SKM-1 treated with dmso at 0.1 percent for 144 hours (cell line): ENCODE measurements around the gene BORCS5.

Experiments
- DNase-seq: peaks from one replicate; lab custom pipeline; 2025; ENCODE audit not compliant: unreplicated experiment; lab: John Stamatoyannopoulos, UW

The BORCS5 gene

DNA sequence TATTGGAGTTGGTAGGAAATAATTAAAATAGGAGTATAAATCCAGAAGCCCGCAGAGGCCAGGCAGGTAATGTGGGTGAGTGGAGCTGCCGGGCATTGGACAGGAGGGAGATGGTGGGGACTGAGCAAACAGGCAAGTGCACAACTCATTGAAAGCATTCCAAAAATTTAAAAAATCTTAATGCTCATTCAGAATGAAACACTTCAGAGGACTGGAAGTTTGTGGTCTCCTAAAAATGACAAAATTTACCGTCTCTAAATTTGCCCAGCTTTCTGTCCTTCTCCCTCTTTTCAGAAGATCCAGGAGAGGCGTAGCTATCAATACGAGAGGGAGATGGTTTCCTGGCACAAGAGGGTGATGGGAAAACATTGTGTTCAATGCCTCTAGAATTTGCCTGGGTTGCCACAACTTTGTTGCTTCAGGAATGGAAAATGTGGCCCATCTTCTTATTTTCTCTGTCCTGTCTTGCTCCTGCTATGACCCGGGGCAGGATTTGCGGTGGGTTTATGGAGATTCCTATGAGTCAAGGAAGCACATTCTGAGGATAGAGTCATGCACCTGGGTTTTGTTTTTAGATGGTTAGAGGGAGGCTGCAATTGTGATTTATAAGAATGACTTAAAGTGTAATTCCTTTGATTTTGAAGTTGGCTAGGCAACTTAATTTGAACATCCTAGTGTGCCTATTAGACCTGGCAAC, 72.2 kb downstream of the BORCS5 start:
- no peak for DNase-seq

DNA sequence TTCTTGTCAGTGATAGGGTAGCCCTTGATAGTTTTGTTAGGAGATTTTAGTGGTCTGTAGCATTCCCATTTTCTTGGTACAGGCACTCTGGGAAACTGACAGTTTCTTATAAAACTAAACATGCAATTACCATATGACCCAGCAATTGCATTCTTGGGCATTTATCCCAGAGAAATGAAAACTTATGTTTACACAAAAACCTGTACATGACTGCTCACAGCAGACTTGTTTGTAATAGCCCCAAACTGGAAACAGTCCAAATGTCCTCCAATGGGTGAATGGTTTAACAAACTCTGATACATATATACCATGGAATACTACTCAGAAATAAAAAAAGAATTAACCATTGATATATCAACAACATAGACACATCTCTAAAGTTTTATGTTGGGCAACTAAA, 75.5 kb downstream of the BORCS5 start:
- no peak for DNase-seq

DNA sequence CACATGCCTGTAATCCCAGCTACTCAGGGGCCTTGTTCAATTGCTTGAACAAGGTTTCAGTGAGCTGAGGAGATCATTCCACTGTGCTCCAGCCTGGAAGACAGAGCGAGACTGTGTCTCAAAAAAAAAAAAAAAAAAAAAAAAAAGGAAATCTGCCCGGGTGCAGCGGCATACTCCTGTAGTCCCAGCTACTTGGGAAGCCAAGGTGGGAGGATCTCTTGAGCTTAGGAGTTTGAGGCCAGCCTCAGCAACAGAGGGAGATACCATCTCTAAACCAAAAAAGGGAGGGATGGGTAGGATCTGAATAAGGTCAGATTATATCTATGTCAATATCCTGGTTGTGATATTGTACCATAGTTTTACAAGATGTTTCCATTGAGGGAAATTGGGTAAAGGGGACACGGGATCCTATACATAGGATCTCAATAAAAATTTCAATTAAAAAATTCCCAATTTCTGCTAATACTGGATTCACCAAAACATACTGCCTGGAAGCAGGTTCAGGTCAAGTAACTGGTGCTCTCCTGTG, 76.4 kb downstream of the BORCS5 start:
- no peak for DNase-seq

GRCh38 chr12:12436831-12437345, 80.0 kb downstream of the BORCS5 start:
- no peak for DNase-seq

DNA sequence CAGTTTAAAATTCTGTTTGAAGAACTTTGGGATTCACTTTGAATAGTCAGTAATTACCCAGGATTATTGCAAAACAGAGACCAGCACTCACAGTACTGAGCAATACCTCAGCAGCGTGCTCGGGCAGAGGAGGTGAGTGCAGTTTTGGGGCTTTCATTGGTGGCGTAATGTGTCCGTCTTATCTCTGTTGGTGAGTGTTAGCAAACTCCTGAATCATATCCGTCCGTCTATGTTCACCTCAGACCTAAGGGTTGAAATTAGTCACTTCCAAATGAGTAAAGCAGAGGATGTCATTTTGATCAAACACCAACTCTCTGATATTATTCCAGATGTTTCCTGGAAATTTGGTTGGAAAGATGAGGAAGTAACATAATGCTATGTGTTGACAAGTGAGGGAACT, 82.8 kb downstream of the BORCS5 start:
- DNase-seq = peak; percentile 17

GRCh38 chr12:12440784-12441428, 84.0 kb downstream of the BORCS5 start:
- DNase-seq = no peak

DNA sequence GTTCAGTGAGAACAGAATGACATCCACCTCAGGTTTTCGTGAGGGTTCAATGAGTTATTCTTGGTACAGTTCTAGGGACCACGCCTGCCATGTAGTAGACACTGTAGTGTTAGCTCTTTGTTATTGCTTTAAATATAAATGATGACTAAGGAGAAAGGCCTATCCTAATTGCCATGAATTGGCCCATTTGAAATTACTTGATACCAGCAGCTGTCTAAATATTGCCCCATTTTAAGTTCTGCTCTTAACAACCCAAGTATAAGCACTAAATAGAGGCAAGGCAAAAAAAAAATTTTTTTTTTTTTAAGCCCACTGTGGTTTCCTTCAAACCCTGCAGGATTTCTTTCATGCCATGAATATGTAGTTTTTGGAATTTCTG, 84.5 kb downstream of the BORCS5 start:
- no peak for DNase-seq

GRCh38 chr12:12441843-12442461, 85.1 kb downstream of the BORCS5 start:
- DNase-seq = no peak

GRCh38 chr12:12442548-12443071, 85.7 kb downstream of the BORCS5 start:
- no peak for DNase-seq

- DNase-seq = no peak
Observed at GRCh38 chr12:12443431-12443878, 86.6 kb downstream of the BORCS5 start.

DNA sequence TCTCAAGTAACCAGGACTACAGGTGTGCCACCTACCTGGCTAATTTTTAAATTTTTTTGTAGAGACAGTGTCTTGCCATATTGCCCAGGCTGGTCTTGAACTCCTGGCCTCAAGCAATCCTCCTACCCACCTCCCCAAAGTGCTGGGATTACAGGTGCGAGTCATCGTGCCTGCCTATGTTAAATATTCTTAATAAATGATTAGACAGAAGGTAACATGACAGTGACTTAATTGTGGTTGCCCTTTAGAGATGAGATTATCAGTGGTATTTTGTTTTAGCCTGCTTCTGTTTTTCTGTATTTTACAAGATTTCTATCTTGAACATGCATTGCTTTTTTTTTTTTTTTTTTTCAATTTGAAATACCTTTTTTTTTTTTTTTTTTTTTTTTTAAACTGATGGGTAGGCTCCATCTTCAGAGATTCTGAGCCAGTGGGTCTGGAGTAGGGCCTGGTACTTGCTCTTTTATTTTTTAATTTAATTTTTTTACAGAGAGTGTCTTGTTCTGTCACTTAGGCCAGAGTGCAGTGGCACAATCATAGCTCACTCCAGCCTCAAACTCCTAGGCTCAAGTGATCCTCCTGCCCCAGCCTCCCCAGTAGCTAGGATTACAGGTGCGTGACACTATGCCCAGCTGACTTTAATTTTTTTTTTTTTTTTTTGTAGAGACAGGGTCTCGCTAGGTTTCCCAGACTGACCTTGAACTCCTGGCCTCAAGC, 88.4 kb downstream of the BORCS5 start:
- DNase-seq = no peak

DNA sequence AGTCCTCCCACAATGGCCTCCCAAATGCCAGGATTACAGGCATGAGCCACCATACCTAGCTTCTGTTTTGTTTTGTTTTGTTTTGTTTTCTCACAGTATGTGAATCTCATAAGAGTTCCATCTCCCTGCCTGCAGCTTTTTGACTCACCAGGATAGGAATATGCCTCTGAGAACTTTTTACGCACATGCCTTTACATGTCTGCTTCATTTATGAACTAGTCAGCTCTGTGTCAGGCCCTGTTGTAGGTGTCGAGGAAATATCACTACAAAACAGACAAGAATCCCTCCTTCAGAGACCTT, 89.0 kb downstream of the BORCS5 start:
- no peak for DNase-seq

- DNase-seq = no peak
Observed at GRCh38 chr12:12446786-12447185, 89.9 kb downstream of the BORCS5 start.

DNA sequence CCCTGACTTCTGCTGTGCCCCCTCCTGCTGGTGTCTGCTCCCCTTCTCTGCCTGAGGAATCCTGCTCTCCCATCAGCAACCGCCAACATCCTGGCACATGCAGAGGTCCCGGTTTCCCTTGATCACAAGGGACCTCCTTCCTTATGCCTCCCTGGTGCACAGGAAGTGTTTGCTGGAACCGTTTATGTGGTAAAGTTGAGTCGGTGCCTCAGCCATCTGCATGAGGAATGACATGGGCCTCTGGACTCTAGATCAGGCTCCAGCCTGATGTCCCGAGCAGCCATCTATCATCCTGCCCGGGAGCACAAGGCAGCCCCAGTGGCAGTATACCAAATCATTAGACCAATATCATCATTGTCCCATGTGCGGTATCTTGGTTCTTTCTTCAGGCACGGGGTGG, 90.4 kb downstream of the BORCS5 start:
- DNase-seq = no peak

GRCh38 chr12:12447837-12448236, 91.0 kb downstream of the BORCS5 start:
- no peak for DNase-seq

DNA sequence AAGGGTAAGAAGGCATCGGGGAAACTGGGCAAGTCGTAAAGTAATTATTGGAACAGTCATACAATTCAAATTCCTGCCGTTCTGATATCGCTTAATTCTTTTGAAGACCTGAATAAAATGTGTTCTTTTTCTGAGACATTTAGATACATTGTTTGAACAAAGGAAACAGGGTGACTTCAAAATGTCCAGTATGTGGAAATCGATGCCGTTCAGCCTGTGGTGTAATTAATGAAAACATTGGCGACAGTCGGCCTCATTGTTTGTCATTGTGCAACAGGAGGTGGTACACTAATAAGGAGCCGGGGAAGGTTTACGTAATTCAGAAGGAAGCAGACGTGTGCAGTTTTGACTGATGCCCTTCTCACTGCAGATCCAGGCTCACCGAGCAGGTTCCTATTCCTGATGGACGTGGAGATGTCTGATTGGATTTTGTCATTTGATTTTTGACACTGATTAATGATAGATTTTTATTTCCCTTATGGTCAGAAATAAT, 92.7 kb downstream of the BORCS5 start:
- DNase-seq = peak; percentile 63

DNA sequence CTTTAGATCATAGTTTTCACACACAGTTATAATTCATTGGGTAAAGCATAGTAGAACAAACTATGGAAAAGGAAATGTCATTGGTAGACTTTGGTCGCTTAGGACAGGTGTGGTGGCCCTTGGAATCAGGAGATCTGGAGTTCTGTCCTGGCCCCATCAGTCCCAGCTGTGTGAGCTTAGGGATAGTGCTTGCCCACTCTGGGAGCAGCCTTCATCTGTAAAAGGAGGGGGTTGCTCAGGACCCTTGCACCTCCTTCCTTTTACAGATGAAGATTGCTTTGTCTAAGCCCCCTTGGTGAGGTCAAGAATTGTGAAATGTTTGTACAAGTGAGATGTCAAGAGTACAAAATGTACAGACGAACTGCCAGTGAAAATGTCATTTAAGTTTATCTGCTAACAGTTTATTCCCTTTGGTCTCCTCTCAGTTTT, 93.2 kb downstream of the BORCS5 start:
- DNase-seq = no peak

- no peak for DNase-seq
Observed at GRCh38 chr12:12451098-12451497, 94.2 kb downstream of the BORCS5 start.

DNA sequence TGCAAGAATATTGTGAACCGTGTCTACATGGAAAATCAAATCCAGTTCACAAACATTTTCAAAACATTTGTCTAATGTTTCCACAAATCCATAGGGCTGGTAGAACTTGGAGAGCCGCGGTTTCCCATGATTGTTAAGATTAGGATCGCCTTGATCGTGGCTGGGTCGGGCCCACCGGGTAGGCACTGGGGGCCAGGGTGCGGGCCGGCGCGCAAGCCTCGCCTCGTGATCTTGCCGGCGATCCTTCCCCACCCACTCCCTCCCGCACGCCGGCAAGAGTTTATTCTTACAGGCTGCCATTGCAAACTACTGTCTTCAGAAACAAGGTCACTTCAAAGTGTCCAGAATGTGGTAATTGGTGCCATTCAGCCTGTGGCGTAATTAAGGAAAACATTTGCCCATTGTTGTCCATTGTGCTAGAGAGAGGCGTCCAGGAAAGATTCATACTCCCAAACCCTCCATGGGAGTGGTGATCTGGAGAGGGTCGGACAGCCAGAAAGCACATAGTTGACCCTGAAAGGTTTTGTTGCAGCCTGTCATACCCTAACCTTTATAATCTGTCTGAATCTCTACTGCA, 95.5 kb downstream of the BORCS5 start:
- no peak for DNase-seq

GRCh38 chr12:12453635-12454034, 96.8 kb downstream of the BORCS5 start:
- DNase-seq = no peak

DNA sequence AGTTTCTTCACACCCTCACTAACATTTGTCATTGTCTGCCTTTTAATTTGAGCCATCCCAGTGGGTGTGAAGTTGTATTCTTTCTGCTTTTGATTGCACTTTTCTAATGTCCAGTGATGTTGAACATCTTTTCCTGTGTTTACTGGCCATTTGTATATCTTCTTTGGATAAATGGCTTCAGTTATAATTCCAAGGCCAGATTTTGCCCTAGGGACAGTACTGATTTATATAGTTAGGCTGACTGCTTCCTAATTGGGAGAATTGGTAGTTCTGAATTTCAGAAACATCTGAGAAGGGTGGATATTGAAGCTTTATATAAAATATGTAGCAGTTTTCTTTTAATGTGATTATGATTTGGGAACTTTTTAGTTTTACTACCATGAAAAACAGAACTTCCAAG, 97.4 kb downstream of the BORCS5 start:
- no peak for DNase-seq
